HG03378 (cell line): ENCODE data around the gene PEX7.
"Not testable (repeated sequence)": the region's sequence is repeated elsewhere in the genome, so short reads cannot be mapped to it uniquely, and the experiment has no call there.

Experiments used
- ATAC-seq: cut with Tn5 transposase; IDR thresholded peaks from one replicate; pipeline ENCODE4 v1.9.1; 2021; ENCODE audit warnings: mild to moderate bottlenecking, moderate library complexity; ENCODE audit not compliant: unreplicated experiment

Gene PEX7, protein sequence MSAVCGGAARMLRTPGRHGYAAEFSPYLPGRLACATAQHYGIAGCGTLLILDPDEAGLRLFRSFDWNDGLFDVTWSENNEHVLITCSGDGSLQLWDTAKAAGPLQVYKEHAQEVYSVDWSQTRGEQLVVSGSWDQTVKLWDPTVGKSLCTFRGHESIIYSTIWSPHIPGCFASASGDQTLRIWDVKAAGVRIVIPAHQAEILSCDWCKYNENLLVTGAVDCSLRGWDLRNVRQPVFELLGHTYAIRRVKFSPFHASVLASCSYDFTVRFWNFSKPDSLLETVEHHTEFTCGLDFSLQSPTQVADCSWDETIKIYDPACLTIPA

DNA sequence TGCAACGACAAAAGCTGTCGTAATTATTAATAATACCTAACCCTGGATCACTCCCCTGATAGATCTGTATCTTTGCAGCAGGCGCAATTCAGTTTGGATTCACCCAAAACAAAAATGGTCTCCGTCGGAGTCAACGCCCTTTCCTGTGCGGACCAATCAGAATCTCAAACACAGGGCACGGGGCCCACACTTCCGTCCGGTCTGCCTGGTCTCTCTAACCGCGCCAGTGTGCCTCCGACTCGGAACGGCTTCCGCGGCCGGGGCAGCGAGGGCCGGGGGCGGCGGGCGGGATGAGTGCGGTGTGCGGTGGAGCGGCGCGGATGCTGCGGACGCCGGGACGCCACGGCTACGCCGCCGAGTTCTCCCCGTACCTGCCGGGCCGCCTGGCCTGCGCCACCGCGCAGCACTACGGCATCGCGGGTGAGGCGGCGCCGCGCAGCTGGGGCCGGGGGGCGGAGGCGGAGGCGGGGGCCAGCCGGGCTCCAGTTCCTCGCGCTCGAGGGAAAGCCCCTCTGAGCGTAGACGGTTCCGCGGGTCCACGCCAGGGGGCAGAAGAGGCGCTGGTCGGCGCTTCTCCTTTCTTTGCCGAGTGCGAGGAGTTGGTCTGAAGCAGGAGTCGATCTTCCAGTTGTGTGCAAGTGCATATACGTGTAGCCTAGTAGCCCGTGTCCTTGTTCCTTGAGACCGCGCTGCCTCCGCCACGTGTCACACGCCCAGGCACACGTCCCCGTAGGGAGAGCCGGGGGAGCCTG, at the start of gene PEX7:
Gene PEX7 (plus strand): TSS at position 217 of the 752 bp plus-strand sequence. CDS start 74 bp downstream, at position 291.
- ATAC-seq: peak; percentile 94

DNA sequence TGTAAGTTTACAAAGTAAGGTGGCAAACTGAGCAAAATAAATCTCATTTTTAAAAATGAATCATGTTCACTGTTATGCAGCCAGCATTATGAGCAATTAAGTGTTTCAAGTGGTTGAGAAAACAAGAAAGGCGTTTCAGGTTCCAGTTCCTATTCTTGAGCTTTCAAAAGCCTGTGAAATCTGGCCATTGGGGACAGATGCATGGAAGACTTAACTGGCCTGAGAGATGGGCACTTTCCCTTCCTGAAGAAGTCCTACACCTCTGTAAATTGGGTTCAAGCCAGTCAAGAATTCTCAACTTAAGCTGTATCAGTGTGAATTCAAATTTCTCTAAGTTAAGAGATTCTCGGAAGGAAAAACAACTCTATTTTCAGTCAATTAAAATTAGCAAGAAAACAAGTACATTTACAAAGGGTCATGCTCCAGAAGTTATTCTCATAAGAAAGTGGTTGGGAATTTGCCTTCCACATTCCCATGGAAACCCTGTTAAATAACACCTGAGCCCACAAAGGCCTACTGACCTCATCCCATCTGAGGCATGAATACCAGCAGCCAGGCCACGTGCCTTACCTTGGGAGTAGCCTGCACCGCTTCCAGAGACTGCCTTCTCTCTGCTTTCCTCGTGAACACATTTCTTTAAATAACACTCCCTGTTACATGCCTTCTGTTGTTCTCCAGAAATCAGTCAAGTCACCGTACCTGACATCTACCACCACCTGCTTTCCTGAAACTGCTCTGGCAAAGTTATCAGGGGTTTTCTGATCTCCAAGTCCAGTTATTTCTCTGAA, 49.5 kb upstream of the PEX7 start:
- ATAC-seq: peak; percentile 76

GRCh38 chr6:136773473-136773796, 49.0 kb upstream of the PEX7 start:
- ATAC-seq: no peak

DNA sequence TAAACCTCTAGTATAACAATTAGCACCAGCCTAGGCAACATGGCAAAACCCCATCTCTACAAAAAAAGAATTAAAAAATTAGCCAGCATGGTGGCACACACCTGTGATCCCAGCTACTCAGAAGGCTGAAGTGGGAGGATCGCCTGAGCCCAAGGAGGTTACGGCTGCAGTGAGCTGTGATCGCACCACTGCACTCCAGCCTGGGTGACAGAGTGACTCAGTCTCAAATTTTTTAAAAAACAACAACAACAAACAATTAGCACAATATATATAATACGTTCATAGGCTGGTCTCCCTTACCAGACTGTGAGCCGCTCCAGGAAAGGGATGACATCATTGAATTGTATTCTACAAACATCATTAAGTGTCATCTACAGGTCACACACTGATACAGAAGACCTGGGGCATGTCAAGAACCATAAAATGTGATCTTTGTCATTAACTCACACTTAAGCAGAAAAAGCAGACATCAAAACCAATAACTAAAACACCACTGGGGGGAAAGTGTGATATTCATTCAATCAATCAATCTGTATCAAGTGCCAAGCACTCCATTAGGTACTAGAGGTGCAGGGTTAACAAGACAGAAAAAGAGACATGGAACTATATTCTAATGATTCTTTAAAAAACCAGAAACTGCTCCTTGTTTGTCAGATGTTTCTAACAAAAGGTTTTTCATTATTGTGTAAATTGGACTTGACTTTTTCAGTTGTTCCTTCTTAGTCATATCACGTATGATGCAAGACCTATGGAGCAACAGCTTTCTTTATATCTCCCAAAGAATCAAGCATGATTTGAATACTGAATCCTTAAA, 48.0 kb upstream of the PEX7 start:
- no peak for ATAC-seq

- no peak for ATAC-seq
Measured at GRCh38 chr6:136775081-136775480, 47.3 kb upstream of the PEX7 start.

GRCh38 chr6:136775548-136775947, 46.8 kb upstream of the PEX7 start:
- no peak for ATAC-seq

- no peak for ATAC-seq
Measured at GRCh38 chr6:136777651-136778050, 44.7 kb upstream of the PEX7 start.

DNA sequence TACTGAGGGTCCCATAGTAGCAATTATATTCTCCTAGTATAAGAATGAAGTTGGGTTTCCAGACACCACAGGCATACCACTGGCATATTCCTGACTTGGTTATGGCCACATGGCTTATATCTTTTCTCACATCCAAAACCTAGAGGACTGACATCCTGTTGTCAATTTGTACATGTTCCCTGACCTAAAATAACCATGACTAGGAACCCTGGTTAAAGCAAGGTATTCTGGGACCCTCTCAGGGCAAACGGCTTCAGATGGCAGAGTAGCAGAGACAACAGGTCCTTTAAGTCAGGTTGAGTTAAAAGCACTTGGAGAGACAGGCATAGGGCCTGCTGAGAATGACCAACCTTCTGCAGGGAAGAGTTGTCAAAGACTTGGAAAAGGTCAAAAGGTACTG, 42.7 kb upstream of the PEX7 start:
- ATAC-seq: no peak

DNA sequence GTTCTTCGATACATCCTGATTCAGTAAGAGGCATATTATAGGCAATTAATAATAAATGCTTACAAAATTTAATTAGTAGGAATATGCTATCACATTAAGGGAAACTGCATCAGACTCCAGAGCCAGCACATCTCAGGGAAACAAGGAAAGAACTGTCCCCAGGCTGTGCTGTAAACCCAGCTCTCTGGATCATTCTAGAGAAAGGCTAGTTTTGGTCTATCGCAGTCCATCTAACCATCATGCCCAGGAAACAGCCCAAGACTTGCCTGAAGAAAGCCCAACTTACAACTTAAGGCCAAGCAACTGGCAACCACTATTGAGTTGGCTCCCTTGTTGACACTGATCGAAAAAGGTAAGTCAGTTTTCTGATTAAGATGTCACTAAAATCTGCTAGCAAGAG, 41.4 kb upstream of the PEX7 start:
- no peak for ATAC-seq

- ATAC-seq: no peak
Measured at GRCh38 chr6:136782021-136782770, 40.2 kb upstream of the PEX7 start.

DNA sequence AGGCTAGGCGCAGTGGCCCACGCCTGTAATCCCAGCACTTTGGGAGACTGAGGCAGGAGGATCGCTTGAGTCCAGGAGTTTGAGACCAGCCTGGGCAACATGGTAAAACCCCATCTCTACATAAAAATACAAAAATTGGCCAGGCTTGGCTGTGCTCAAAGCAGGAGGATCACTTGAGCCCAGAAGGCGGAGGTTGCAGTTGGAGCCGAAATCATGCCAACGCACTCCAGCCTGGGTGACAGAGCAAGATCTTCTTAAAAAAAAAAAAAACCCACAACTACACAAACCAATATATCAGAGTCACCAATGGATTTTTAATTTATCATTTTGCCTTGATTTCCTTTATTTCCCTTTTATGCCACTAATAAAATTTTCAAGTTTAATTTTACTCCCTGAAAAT, 39.4 kb upstream of the PEX7 start:
- ATAC-seq: no peak

DNA sequence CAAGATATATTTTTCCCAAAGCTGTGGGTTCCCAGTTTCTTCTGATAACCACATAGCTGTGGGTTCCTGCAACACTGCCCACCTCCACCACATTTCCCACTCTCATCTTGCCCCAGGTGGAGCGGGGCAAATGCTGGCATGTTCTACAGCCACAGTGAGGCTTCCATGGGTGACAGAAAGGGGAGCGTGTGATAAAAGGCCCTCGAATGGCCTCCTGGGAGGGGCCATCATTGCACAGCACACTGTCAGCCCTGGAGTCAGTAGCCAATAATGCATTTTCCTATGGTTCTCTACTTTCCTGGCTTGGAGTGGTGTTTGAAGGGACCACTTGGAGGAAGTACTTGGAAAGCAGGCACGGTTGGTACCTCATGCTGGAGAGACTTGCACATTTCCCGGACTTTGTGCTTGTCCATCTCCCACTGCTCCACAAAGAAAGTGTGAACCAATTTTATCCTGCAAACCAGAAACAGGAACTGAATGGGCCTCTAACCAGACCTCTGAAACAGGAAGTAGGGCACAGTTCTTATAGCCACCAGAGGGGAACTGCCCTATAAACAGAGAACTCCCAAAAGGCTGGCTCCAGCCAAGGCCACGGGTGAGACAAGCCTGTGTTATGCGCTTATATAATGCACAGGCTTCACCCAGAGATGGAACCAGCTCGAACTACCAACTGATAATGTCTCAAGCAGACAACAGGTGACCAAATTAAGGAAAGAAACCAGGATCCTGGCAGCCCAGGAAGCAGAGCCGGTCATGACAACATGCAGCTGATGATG, 38.7 kb upstream of the PEX7 start:
- peak; percentile 70 for ATAC-seq

- ATAC-seq: no peak
Measured at GRCh38 chr6:136784271-136784664, 38.1 kb upstream of the PEX7 start.

DNA sequence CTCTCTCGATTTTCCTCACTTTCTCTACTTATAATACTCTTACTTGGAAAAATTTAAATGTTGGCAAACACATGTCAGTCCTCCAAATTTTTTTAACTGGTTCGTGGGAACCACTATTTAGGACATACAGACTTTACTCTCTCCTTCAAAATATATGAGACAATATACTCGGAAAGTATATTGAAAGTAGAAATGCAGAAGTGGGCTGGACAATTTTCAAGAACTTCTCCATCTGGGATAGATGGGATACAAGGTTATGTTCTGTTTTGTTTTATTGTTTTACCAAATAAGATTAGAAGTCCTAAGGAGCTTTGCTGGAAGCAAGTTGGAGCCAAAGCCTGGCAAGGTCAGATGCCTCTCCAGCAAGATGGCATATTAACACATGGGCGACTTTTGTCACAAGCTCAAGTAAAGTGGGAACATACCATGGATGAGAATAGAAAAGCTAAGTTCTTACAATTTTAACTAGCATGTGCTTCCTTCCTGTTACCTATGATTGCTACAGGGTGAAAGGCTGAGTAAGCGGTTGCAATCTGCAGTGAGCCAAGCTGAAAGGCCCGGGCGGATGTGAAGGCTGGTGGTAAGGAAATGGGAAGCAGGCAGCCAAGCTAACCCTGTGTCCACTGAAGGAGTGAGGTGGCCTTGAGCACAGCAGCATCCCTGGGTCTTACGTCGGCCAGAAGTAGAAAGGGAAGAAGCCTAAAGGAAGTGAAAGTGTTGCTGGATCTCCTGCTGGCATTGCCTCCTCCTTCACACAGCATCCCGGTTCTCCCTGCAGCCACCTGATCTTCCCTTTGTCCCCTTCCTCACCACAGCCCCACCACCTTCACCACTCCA, 37.3 kb upstream of the PEX7 start:
- no peak for ATAC-seq

GRCh38 chr6:136786658-136787057, 35.7 kb upstream of the PEX7 start:
- no peak for ATAC-seq

GRCh38 chr6:136787726-136788068, 34.7 kb upstream of the PEX7 start:
- ATAC-seq: no peak

DNA sequence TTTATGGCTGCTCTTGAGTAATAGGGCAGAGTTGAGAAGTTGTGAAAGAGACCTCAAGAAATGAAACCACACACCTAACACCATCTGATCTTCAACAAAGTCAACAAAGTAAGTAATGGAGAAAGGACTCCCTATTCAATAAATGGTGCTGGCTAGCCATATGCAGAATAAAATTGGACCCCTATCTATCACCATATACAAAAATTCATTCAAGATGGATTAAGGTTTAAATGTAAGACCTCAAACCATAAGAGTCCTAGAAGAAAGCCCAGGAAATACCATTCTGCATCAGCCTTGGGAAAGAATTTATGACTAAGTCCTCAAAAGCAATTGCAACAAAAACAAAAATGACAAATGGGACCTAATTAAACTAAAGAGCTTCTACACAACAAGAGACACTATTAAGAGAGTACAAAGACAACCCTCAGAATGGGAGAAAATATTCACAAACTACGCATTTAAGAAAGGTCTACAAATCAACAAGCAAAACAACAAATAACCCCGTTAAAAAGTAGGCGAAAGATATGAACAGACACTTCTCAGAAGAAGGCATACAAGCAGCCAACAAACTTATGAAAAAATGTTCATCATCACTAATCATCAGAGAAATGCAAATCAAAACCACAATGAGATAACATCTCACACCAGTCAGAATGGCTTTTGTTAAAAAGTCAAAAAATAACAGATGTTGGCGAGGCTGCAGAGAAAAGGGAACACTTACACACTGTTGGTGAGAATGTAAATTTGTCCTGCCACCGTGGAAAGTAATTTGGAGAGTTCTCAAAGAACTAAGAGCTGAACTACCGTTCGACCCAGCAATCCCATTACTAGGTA, 34.1 kb upstream of the PEX7 start:
- ATAC-seq: no peak

GRCh38 chr6:136789440-136789839, 33.0 kb upstream of the PEX7 start:
- not testable (repeated sequence) for ATAC-seq
